ENCODE measurements around the gene EPHB6. TPM values are rescaled to one million over a fixed set of nuclear protein-coding genes. Genes with fewer than 3 reads are reported as not detected.
A peak's percentile ranks its signal among the peaks of the same experiment; 100 is the strongest.

Gene EPHB6
- total RNA-seq, 1 donor from 2014 or later = 3.3 TPM

DNA sequence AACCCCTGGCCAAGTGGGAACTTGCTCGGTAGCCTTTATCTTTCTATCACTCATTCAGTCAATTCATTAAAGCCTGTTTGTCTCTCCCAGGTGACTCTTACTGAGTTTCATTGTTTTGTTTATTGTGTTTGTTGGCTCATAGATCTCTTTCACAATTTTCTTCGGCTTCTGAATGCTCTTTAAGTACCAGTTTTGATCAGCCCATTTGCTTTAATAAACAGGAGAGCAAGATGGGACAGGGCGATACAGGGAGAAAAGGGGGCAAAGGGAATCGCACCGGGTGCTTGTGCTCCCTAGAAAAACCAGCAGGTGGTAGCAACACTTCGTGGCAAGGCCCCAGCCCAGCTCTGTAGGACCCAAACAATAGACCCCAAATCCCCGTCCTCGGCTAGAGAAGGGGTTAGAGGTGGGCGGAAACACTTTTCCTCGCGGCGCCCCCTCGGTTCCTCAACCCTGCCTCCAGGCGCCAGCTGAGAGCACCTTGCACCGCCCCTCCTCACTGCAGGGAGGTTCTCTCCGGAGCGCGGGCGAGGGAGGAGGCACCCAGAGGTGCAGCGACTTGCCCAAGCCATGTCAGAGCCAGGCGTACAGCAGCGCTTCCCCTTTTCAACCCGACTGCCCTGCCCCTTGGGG lies 1.0 kb upstream of the EPHB6 start:
- DNase-seq (ENCODE audit: low read depth) = no peak
- Histone ChIP-seq H3K27me3 (ENCODE audit: control insufficient read depth, insufficient read depth, low read length) (peaks cover 5% of the 10 kb centered on the region), H3K4me3 (ENCODE audit: low read depth, low read length) (peak overlapping the region; percentile 66), H3K36me3 (ENCODE audit: control insufficient read depth, insufficient read depth, low read length) (no peaks in the 10 kb centered on the region)
- TF ChIP-seq CTCF (IDR thresholded peaks at IDR 0.05; ENCODE audit: insufficient read depth, low read length, poor library complexity, severe bottlenecking) = peak; percentile 79

- peaks cover 5% of the 10 kb centered on the region for H3K27me3 ChIP-seq (ENCODE audit: control insufficient read depth, insufficient read depth, low read length)
- peak overlapping the region; percentile 66 for H3K4me3 ChIP-seq (ENCODE audit: low read depth, low read length)
- no peak for TF ChIP-seq CTCF (IDR thresholded peaks at IDR 0.05; ENCODE audit: insufficient read depth, low read length, poor library complexity, severe bottlenecking)
- no peaks in the 10 kb centered on the region for H3K36me3 ChIP-seq (ENCODE audit: control insufficient read depth, insufficient read depth, low read length)
- no peak for DNase-seq (ENCODE audit: low read depth)
Observed at GRCh38 chr7:142855114-142855743, 353 bp downstream of the EPHB6 start.

- Histone ChIP-seq H3K27me3 (ENCODE audit: control insufficient read depth, insufficient read depth, low read length) (peaks cover 5% of the 10 kb centered on the region), H3K4me3 (ENCODE audit: low read depth, low read length) (no peak overlapping the region), H3K36me3 (ENCODE audit: control insufficient read depth, insufficient read depth, low read length) (no peaks in the 10 kb centered on the region)
- no peak for DNase-seq (ENCODE audit: low read depth)
- no peak for TF ChIP-seq CTCF (IDR thresholded peaks at IDR 0.05; ENCODE audit: insufficient read depth, low read length, poor library complexity, severe bottlenecking)
Observed at GRCh38 chr7:142855756-142856564, 1.1 kb downstream of the EPHB6 start.

- TF ChIP-seq CTCF (IDR thresholded peaks at IDR 0.05; ENCODE audit: insufficient read depth, low read length, poor library complexity, severe bottlenecking) = no peak
- no peak overlapping the region for H3K4me3 ChIP-seq (ENCODE audit: low read depth, low read length)
- H3K27me3 ChIP-seq (ENCODE audit: control insufficient read depth, insufficient read depth, low read length) = peaks cover 5% of the 10 kb centered on the region
- no peaks in the 10 kb centered on the region for H3K36me3 ChIP-seq (ENCODE audit: control insufficient read depth, insufficient read depth, low read length)
- DNase-seq (ENCODE audit: low read depth) = no peak
Observed at GRCh38 chr7:142856565-142857245, 1.8 kb downstream of the EPHB6 start.

DNA sequence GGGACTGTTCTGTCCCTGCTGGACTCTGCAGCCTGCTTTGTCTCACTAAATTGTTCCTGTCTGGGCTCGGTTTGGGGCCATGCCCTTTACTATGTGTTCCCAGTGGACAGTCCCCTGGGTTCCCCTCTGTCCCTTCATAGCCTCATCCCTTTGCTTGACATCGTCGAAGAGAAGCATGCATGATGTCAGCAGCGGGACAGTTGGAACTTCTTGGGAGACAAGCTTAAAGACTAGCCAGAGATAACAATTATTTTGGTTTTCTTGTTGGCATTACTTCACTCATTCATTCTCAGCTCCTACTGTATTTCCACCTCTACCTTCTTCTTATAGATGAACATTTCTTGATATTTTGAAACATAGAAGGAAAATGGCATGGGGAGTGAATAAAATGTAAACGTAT lies 2.7 kb downstream of the EPHB6 start:
- no peaks in the 10 kb centered on the region for H3K36me3 ChIP-seq (ENCODE audit: control insufficient read depth, insufficient read depth, low read length)
- H3K4me3 ChIP-seq (ENCODE audit: low read depth, low read length) = no peak overlapping the region
- peaks cover 5% of the 10 kb centered on the region for H3K27me3 ChIP-seq (ENCODE audit: control insufficient read depth, insufficient read depth, low read length)
- DNase-seq (ENCODE audit: low read depth) = no peak
- TF ChIP-seq CTCF (IDR thresholded peaks at IDR 0.05; ENCODE audit: insufficient read depth, low read length, poor library complexity, severe bottlenecking) = no peak

Data from kidney epithelial cell (primary cell).